ENCODE results near the gene CEP41.

- no peak for TF ChIP-seq CTCF (IDR thresholded peaks at IDR 0.05; ENCODE audit: low read depth, low read length)
- TF ChIP-seq MAX (IDR thresholded peaks at IDR 0.05; ENCODE audit: low read depth, low read length), result no peak
- no peak for TF ChIP-seq POLR2A (IDR thresholded peaks at IDR 0.05; ENCODE audit: extremely low read depth, insufficient read length)
- no peak for TF ChIP-seq MYC (IDR thresholded peaks at IDR 0.05; ENCODE audit: low read depth, low read length)
Observed at GRCh38 chr7:130358471-130358870, 82.3 kb downstream of the CEP41 start.
